Thyroid gland (tissue), 4 donors: Measurements from ENCODE around the gene CD320.

Source experiments
- POLR2A ChIP-seq, 2 donors: fragments of 450-650 bp; IDR thresholded peaks; one replicate each; pipeline ENCODE4 v1.6.1; 2017; ENCODE audit warnings: antibody characterized with exemption in 2 of 2, mild to moderate bottlenecking in 2 of 2, moderate library complexity in 1 of 2
- TF ChIP-seq, protein P1 (sequence below), 6 experiments: fragments of 200-600 bp in 3 of 6; fragments of 450-650 bp in 3 of 6; sonication (generic) in 3 of 6; IDR thresholded peaks; one replicate each; pipeline ENCODE4 v1.5.1; 2016 to 2019; ENCODE audit warnings: antibody characterized with exemption in 6 of 6, mild to moderate bottlenecking in 2 of 6, inconsistent platforms in 1 of 6, moderate library complexity in 1 of 6

DNA sequence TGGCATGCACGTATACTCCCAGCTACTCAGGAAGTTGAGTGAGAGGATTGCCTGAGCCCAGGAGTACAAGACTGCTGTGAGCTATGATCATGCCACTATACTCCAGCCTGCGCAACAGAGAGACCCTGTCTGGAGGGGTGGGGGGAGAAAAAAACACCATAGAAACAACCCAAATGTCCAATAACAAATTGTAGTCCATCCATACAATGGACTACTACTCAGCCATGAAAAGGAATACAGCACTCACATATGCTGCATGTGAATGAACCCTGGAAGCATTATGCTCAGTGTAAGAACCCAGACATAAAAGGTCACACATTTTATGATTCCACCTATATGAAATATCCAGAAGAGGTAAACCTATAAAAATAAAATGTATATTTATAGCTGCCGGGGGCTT lies 42.3 kb downstream of the CD320 start:
- TF ChIP-seq, protein P1, sequence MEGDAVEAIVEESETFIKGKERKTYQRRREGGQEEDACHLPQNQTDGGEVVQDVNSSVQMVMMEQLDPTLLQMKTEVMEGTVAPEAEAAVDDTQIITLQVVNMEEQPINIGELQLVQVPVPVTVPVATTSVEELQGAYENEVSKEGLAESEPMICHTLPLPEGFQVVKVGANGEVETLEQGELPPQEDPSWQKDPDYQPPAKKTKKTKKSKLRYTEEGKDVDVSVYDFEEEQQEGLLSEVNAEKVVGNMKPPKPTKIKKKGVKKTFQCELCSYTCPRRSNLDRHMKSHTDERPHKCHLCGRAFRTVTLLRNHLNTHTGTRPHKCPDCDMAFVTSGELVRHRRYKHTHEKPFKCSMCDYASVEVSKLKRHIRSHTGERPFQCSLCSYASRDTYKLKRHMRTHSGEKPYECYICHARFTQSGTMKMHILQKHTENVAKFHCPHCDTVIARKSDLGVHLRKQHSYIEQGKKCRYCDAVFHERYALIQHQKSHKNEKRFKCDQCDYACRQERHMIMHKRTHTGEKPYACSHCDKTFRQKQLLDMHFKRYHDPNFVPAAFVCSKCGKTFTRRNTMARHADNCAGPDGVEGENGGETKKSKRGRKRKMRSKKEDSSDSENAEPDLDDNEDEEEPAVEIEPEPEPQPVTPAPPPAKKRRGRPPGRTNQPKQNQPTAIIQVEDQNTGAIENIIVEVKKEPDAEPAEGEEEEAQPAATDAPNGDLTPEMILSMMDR (IDR thresholded peaks at IDR 0.05) = no peak
- no peak for TF ChIP-seq POLR2A (IDR thresholded peaks at IDR 0.05)
